Ascending aorta (tissue), 2 donors: ENCODE measurements around the gene SV2B. TPM values are rescaled to one million over a fixed set of nuclear protein-coding genes. Genes with fewer than 3 reads are reported as not detected.

Source experiments
- DNase-seq, 2 donors: peaks; one replicate each; pipeline ENCODE4 v3.0.0-alpha.2; 2019; ENCODE audit warnings: low spot score in 2 of 2
- H3K27ac ChIP-seq, 2 donors: fragments of 200-600 bp; sonication (generic); one replicate each; pipeline ENCODE4 v1.5.1; 2016 to 2017; ENCODE audit warnings: mild to moderate bottlenecking in 1 of 2
- H3K27me3 ChIP-seq: fragments of 200-600 bp; sonication (generic); one replicate; pipeline ENCODE4 v1.5.1; 2017
- H3K36me3 ChIP-seq, 2 donors: fragments of 200-600 bp; sonication (generic); one replicate each; pipeline ENCODE4 v1.5.1; 2016
- H3K4me1 ChIP-seq, 2 donors: fragments of 200-600 bp; sonication (generic); one replicate each; pipeline ENCODE4 v1.5.1; 2016 to 2017; ENCODE audit warnings: mild to moderate bottlenecking in 1 of 2
- H3K4me3 ChIP-seq, 2 donors: fragments of 200-600 bp; sonication (generic); one replicate each; pipeline ENCODE4 v1.5.1; 2016 to 2017; ENCODE audit warnings: mild to moderate bottlenecking in 1 of 2
- H3K9me3 ChIP-seq, 2 donors: fragments of 200-600 bp; sonication (generic); one replicate each; pipeline ENCODE4 v1.5.1; 2016
- intact Hi-C: fragments of 100-400 bp; cut with DNase I; formaldehyde crosslinking; loops from one replicate; pipeline ENCODE4 v1.15.1; 2023
- total RNA-seq: library from RNA; depleted of rRNA; stranded (reverse); fragments of >200 nt; gene quantifications from one replicate; pipeline ENCODE4 v1.1.0, GENCODE V29; 2016
- TF ChIP-seq, protein P1 (sequence below), 3 experiments: fragments of 200-600 bp in 2 of 3; fragments of 450-650 bp in 1 of 3; sonication (generic) in 2 of 3; IDR thresholded peaks; one replicate each; pipeline ENCODE4 v1.5.1; 2016 to 2019; ENCODE audit warnings: antibody characterized with exemption in 3 of 3, mild to moderate bottlenecking in 1 of 3, moderate library complexity in 1 of 3

SV2B gene
- total RNA-seq, 1 donor from 2014 or later = 0.11 TPM

DNA sequence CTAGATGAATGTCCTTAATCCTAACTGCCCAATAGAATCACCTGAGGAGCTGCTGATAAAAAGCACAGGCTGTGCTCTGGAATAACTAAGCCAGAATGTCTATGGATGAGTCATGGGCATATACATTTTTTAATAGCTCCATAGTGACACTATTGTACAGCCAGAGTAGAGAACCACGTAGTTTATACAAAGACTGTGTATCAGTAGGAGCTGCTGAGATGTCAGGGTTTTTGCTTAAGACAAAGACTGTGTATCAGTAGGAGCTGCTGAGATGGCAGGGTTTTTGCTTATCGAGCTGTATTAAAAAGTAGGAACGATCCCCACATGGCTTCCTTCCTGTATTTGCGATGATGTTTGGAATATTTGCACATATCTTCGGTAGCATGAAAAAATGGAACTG is 137.4 kb downstream of the SV2B start:
- no peaks in the 10 kb centered on the region for H3K9me3 ChIP-seq
- DNase-seq = no peak
- H3K4me1 ChIP-seq = no peaks in the 10 kb centered on the region
- intact Hi-C loops = no loop called here
- no peak overlapping the region for H3K4me3 ChIP-seq
- TF ChIP-seq, protein P1, sequence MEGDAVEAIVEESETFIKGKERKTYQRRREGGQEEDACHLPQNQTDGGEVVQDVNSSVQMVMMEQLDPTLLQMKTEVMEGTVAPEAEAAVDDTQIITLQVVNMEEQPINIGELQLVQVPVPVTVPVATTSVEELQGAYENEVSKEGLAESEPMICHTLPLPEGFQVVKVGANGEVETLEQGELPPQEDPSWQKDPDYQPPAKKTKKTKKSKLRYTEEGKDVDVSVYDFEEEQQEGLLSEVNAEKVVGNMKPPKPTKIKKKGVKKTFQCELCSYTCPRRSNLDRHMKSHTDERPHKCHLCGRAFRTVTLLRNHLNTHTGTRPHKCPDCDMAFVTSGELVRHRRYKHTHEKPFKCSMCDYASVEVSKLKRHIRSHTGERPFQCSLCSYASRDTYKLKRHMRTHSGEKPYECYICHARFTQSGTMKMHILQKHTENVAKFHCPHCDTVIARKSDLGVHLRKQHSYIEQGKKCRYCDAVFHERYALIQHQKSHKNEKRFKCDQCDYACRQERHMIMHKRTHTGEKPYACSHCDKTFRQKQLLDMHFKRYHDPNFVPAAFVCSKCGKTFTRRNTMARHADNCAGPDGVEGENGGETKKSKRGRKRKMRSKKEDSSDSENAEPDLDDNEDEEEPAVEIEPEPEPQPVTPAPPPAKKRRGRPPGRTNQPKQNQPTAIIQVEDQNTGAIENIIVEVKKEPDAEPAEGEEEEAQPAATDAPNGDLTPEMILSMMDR (IDR thresholded peaks at IDR 0.05) = no peak
- H3K27me3 ChIP-seq = no peaks in the 10 kb centered on the region
- no peak overlapping the region for H3K27ac ChIP-seq
- no peaks in the 10 kb centered on the region for H3K36me3 ChIP-seq

DNA sequence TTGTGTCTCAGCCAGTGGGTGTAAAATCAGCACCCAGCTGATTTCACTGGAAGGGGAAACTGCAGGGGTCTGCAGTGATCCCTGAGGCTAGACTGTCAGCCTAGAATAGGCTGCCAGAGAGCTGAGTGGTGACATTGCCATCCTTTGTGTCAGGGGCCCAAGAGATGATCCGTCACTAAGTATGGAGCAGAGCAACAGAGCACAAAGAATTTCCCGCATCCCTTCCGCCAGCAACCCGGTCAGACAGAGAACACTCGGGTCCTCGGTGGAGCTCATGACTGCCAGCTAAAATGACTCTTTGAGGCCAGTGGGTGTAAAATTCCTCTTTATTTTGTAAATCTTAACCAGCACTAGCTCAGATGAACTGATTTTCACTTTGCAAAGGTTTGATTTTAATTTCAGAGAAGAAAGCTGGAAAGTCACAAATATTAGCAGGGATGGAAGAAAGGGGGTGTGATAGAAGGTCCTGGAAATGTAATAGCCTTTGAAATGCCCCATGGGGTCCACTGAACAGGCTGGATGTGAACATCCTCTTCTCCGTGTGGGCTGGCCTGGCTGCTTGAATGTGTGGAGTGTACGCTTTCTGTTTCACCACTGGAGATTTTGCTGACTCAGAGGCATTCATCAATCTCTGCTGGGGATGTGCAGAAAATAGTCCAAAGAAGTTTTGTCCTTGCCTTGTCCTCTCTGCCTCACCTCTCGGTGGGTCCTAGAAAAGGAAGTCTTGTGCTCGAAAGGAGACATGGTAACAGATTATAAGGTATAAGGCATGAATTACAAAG is 138.8 kb downstream of the SV2B start:
- intact Hi-C loops = no loop called here
- no peak overlapping the region for H3K27ac ChIP-seq
- TF ChIP-seq, protein P1 (IDR thresholded peaks at IDR 0.05) = no peak
- no peaks in the 10 kb centered on the region for H3K36me3 ChIP-seq
- H3K4me3 ChIP-seq = no peak overlapping the region
- H3K4me1 ChIP-seq = no peaks in the 10 kb centered on the region
- H3K9me3 ChIP-seq = no peaks in the 10 kb centered on the region
- no peaks in the 10 kb centered on the region for H3K27me3 ChIP-seq
- no peak for DNase-seq

DNA sequence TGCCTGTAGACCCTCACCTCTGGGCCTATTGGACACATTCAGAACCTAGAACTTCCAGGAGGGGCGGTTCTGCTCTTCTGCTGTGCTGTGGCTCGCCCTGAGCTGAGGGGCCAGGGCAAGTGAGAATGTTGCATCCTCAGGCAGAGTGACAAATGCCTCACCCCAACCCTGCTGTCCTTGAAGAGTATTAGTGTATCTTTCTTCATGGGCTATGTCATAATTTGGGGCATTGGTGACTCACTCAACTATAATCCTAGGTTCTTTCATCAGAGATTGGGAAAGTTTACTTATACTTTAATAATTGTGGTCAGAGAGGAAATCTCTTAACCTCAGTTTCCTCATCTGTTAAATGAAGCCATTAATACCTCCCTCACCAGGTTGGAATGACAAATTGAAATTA is 143.8 kb downstream of the SV2B start:
- H3K27ac ChIP-seq = no peak overlapping the region
- DNase-seq = no peak
- H3K4me1 ChIP-seq = no peaks in the 10 kb centered on the region
- no peak overlapping the region for H3K4me3 ChIP-seq
- TF ChIP-seq, protein P1 (IDR thresholded peaks at IDR 0.05) = no peak
- no peaks in the 10 kb centered on the region for H3K36me3 ChIP-seq
- intact Hi-C loops = no loop called here
- no peaks in the 10 kb centered on the region for H3K9me3 ChIP-seq
- H3K27me3 ChIP-seq = no peaks in the 10 kb centered on the region

DNA sequence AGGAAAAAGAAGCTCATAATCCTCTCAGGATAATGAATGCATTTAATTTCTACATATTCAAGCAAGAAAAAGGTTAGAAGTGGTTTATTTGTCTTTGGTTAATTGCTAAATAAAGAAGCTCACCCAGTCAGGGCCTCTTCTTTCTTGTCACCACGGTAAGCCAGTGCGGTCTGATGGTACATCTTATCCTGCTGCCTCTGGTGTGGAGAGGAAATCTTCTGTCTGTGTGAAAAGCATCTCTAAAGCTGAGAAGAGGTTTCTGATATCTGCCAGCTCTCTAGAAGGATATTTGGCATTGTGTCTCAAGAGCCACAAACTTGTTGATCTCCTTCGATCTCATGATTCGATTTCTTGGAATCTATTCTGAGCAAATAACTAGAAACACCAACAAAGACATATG is 144.9 kb downstream of the SV2B start:
- H3K9me3 ChIP-seq = no peaks in the 10 kb centered on the region
- intact Hi-C loops = no loop called here
- no peak overlapping the region for H3K4me3 ChIP-seq
- H3K27me3 ChIP-seq = no peaks in the 10 kb centered on the region
- no peaks in the 10 kb centered on the region for H3K4me1 ChIP-seq
- TF ChIP-seq, protein P1 (IDR thresholded peaks at IDR 0.05) = no peak
- no peaks in the 10 kb centered on the region for H3K36me3 ChIP-seq
- no peak overlapping the region for H3K27ac ChIP-seq
- DNase-seq = no peak

DNA sequence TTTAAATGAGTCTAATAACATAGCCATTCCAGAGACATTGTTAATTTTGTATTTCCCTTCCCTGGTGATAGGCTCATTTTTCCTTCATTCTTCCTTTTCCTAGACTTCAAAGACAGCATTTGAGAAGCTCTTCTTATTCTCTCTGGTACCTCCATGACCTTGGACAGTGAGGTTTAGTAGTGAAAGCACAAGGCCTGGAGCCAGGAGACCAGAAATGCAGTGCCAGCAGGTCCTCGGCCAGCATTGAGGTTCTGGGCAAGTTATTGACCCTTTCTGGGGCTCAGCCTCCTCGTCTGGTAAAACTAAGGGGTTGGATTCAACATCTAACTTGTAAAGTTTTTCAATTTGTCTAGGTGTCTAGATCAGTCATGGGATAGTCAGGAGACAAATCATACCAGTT is 146.9 kb downstream of the SV2B start:
- Histone ChIP-seq H3K27me3 (no peaks in the 10 kb centered on the region), H3K36me3 (no peaks in the 10 kb centered on the region), H3K27ac (no peak overlapping the region), H3K4me3 (no peak overlapping the region), H3K4me1 (no peaks in the 10 kb centered on the region), H3K9me3 (no peaks in the 10 kb centered on the region)
- intact Hi-C loops = no loop called here
- TF ChIP-seq, protein P1 (IDR thresholded peaks at IDR 0.05) = no peak
- no peak for DNase-seq
